Measurements from ENCODE around the gene HMG20A.
"Not testable (repeated sequence)": the region's sequence is repeated elsewhere in the genome, so short reads cannot be mapped to it uniquely, and the experiment has no call there.

HMG20A gene

DNA sequence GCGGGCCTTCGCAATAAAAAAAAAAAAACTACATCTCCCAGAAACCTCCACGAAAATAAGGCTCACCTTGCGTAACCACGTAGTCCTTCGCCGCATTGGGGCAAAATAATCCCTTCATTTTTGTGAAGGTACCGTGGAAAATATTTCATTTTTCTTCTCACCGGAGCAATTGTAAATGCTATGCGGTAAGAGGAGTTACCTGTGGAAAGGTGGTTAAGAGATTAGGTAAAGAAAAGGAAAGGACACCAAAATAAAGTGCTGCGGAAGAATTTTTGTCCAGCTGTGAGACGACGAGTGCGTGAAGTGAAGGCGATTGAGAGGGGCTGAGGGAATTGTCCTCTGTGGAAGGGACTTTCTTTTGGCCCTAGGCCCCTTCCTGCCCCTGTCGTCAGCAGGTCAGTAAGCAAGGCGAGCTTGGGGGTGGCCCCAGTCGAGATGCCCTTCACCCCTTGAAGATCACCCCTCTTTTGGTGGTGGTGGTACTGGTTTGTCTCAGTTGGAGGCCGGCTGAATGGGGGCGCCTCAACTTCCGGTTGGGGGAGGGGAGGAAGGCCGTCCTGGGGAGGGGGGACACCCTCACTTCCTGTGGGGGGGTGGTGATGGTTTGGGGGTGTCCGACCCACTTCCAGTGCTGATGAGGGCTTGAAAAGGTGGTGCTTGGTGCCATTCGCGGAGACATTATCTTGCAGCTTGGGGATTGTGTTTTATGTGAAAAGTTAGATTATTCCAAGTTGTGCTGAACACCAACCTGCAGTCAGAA, at the start of gene HMG20A:
TSS of gene HMG20A (plus strand) at position 279 of the 760 bp plus-strand sequence. CDS start 37,520 bp downstream, outside the sequence.
- DNase-seq: peak; percentile 36

DNA sequence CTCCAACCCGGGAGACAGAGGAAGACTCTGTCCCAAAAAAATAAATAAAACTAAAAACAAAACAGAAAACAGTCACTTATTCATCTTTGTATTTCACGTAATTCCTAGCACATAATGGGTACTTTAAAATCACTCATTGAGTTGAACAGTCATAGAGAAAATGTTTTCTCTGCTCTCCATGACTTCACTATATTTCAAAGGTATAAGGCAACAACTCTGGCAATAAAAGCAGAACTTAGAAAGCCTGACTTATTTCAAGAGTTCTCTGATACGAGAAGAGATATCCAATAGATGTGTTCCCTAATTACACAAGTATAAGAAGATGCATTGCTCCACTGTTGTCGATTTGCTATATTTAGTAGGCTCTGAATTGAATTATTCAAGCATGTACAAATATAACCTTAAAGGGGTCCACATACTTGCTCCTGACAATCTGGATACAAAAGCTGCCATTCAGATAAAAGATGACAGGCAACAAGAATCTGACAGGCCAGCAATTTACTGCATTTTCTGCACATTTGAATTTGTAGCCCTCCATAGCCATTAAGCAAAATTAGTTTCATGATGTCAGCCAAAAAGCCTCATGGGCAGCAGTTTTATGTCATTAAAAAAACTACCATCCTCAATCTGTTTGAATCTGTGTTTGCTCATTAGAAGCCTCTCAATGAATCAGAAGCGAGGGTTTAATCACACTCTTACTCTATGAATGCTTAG, 48.7 kb upstream of the HMG20A start:
- DNase-seq: no peak

DNA sequence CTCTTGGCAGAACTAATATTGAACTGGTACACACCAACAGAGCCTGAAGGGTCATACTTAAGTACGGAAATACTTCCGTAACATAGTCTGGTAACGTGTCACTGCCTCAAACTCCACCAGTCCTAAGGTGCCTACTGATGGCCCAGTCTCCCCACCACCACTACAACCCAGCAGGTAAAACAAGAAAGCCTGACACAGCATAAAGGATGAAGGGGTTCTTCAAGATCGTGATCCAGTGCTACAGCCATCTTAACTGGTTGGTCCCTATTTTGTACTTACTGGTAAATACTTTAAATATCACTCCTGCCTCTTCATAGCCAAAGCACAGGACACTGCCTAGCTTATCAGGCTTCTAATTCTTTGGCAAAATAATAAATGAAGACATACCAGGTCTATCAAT, 47.2 kb upstream of the HMG20A start:
- no peak for DNase-seq

DNA sequence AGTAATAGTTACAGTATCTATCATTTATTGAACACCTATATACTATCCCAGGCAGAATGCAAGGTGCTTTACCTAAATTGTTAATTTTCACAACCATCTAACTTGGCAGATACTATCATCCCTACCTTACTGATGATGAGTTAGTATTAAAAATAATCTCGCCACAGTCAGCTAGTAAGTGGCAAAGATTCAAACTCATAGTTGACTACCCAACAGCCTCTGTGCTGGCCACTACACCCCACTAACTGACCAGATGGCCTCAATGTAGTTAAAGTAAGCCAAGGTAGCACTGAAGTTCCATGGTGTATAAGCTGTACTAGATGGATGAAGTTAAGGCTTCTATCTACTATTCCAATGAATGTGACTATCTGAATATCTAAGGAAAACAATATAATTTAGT, 45.6 kb upstream of the HMG20A start:
- DNase-seq: no peak

DNA sequence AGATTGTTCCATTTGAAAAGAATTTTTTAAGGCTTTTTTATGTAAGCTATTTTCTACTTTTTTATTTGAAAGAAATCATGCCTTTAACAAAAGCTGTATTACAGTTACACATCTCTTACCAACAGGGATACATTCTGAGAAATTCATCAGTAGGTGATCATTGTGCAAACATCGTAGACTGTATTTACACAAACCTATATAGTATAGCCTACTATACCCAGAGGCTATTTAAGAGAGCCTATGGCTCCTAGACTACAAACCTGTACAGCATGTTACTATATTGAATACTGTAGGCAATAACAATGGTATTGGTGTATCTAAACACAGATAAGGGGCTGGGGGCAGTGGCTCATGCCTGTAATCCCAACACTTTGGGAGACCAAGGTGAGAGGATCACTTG, 43.9 kb upstream of the HMG20A start:
- DNase-seq: no peak

DNA sequence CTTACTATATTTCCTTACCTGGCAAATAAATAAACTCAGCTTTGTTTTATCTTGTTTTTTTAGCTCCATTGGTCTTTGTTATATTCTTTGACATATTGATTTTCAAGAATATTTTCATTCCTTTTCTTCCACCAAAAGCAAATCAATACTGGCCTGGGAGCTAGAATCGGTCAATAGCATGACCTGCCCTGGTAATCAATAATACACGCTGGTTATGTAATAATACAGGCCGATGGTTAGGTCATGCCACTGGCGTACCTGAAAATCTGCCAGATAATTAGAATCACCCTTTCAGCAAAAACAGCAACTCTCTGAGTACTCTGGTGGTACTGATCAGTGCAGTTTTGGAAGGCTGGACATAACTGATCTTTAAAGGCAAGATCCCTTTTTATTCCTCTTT, 40.7 kb upstream of the HMG20A start:
- no peak for DNase-seq

DNA sequence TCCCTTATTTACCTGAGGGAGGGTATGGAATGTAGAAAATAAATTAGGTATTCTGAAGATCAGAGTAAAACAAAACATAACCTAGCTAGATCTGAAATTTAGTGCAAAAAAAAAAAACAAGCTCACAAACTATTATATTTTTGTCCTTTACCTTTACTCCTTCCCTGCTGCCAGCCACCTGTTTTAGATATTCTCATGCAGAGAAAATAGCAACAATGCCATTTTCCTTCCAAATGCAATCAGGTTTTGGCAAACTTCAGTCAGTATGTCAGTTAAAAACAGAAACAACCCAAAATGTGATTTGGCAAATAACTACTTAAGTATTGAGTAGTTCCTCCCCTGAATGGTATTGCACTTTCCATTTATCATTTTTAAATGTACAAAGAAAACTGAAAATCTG, 36.6 kb upstream of the HMG20A start:
- no peak for DNase-seq

DNA sequence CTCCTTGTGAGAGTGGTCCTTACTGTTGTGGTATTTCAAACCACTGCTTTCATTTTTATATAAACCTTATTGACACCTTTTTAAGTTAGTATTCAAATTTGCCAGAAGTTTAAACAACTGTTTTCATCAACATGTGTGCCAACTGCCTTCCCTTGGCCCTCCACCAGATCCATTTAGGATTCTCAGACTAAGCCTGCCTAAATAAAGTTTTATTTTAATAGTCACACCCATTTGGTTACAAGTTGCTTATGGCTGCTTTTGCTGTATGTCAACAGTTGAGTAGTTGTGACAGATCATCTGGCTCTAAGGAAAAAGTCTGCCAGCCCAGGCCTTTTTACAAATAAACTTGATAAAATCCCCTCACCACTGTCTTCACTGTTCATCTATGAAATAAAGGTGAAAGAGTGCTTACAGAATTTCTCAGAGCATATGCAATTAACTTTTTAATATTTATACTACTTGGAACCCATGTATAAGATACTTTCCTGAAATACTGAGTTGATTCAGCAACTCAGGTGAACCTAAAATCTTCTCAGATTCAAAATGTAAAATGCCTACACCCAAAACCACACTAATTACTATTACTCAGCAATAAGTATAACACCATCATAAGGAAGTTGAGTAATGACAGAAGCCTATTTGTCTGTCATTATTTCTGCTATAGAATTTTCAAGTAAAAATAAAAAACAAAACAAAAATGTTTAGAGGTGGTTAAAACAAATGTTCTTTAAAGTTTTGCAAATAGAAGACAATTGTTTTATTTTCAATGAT, 35.9 kb upstream of the HMG20A start:
- DNase-seq: no peak

DNA sequence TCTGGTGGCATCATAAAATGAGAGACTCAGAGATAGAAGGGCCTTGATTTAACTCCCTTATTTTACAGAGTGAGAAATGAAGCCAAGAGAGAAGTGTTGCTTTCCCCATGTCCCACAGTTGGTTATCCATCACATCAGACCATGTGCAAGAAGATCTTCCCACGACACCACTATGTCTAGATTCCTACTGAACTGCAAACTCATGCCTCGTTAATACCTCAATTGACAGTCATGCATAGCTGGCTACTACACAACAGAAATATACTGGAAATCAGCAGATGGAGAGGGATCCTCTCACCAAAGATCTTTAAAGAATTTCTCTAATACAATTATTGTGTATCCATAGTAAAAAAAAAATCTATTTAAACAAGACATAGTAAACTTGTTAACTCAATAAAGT, 34.1 kb upstream of the HMG20A start:
- DNase-seq: no peak

DNA sequence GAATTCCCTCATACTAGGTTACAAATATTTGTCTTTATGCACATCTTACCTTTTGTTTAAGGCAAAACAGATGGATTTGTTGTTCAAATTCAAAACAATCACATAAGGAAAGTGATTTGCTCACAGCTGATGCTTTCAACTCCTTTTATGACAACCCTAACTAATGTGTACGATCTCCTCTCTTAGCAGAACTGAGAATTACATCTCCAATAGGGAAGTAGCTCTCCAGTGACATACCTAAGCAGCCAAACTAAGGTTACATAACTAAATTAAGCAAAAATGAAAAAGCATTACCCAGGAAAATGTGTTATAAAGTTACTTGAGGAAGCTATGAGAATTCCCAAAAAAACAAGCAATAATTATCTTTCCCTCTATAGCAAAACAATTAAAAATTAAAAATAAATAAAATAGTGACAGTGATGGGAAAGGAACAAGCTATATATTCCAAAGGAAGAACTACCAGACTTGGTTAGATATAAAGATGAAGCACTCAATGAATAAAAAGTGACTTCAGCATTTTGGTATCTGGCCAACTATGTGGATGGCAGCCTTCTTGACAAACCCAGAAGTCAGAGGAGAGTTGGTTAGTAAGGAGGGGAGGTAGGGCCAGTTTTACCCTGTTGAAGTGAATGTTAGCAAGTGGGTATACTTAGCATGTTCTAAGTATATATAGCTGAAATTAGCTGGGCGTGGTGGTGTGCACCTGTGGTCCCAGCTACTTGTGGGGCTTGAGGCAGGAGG, 33.2 kb upstream of the HMG20A start:
- DNase-seq: no peak

DNA sequence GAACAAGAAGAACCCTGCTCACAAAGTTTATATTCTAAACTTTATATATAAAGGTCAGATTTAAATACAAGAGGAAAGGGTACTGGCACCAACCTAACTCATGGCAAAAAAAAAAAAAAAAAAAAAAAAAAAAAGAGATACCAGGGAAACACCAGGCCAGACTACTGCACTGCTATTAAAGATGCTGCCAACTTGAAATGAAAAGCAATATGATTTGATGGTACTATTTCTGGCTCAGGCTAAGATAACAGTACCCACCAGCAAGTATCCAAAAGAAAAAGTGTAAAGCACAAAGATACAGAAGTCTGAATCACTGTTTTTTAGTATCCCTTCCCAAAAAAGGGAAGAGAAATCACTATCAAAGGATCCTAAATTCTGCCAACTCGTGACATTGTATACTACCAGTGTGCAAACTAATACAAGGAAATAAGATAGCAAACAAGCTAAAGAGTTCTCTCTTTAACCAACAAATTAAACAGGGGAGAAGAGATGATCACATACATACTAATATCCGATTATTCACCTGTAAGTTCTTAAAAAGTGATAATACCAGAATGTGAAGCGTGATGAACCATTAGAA, 29.2 kb upstream of the HMG20A start:
- DNase-seq: no peak

DNA sequence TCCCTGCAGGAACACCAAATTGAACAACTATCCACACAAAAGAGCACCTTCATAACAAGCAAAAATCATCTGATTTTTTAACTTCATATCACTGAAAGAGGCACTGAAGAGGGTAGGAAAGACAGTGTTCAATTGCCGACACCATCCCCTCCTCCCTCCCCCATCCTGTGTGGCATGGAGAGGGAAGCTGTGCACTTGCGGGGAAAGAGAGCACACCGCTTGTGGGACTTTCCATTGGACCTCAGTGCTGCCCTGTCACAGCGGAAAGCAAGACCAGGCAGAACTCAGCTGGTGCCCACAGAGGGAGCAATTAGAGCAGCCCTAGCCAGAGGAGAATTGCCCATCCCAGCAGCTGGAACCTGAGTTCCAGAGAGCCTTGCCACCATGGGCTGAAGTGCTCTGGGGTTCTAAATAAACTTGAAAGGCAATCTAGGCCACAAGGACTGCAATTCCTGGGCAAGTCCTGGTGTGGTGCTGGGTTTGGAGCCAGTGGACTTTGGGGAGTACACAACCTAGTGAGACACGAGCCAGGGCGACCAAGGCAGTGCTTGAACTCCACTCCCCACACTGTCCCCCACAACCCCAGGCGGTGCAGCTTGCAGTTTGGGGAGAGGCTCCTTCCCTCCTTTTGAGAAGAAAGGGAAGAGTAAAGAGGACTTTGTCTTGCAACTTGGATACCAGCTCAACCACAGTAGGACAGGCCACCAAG, 27.8 kb upstream of the HMG20A start:
- DNase-seq: no peak

DNA sequence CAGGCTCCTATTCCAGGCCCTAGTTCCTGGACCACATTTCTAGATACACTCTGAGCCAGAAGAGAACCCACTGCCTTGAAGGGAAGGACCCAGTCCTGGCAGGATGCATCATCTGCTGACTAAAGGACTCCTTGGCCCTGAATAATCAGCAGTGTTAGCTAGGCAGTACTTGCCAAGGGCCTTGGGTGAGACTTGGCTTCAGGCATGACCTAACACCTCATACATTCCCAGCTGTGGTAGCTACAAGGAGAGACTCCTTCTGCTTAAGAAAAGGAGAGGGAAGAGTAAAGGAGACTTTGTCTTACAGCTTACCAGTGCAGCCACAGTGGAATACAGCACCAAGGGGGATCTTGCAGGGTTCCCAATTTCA, 27.2 kb upstream of the HMG20A start:
- DNase-seq: no peak

DNA sequence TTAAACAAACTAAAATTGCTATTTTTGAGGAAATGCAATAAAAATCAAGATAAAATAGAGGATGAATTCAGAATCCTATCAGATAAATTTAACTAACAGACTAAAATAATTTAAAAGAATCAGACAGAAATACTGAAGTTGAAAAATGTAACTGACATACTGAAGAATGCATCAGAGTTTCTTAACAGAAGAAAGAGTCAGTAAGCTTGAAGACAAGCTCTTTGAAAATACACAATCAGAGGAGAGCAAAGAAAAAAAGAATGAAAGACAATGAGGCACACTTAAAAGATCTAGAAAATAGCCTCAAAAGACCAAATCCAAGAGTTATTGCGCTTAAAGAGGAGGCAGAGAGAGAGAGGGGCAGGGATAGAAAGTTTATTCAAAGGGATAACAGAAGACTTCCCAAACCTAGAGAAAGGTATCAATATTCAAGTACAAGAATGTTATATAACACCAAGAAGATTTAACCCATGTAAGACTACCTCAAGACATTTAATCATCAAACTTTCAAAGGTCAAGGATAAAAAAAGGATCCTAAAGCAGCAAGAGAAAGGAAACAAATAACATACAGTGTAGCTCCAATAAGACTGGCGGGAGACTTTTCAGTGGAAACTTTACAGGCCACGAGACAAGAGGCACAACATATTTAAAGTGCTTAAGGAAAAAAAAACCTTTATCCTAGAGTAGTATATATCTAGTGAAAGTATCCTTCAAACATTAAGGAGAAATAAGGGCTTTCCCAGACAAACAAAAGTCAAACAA, 25.5 kb upstream of the HMG20A start:
- no peak for DNase-seq

DNA sequence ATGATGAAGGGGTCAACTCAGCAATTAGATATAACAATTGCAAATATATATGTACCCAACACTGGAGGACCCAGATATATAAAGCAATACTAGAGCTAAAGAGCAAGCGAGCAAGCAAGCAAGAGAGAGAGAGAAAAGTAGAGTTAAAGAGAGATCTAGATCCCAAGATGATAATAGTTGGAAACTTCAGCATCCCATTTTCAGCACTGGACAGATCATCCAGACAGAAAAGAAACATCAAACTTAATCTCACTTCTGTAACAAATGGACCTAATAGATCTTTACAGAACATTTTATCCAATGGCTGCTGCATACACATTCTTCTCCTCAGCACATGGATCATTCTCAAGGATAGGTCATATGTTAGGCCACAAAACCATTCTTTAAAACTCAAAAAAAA, 24.0 kb upstream of the HMG20A start:
- no peak for DNase-seq

DNA sequence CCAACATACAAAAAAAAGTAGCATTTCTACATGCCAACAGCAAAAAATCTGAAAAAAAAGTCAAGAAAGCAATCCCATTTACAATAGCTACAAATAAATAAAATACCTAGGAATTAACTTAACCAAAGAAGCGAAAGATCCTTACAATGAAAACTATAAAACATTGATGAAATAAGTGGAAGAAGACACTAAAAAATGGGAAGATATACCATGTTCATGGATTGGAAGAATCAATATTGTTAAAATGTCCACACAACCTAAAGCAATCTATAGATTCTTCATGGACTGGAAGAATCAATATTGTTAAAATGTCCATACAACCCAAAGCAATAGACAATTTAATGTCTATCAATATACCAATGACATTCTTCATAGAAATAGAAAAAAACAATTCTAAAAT, 21.8 kb upstream of the HMG20A start:
- DNase-seq: no peak

DNA sequence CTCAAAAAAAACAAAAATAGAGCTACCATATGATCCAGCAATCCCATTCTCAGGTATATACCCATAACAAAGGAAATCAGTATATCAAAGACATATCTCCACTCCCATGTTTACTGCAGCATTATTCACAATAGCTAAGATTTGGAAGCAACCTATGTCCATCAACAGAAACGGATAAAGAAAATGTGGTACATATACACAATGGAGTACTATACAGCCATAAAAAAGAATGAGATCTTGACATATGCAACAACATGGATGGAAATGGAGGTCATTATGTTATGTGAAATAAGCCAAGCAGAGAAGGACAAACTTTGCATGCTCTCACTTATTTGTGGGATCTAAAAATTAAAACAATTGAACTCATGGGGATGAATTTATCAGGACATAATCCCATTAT, 20.4 kb upstream of the HMG20A start:
- DNase-seq: no peak

DNA sequence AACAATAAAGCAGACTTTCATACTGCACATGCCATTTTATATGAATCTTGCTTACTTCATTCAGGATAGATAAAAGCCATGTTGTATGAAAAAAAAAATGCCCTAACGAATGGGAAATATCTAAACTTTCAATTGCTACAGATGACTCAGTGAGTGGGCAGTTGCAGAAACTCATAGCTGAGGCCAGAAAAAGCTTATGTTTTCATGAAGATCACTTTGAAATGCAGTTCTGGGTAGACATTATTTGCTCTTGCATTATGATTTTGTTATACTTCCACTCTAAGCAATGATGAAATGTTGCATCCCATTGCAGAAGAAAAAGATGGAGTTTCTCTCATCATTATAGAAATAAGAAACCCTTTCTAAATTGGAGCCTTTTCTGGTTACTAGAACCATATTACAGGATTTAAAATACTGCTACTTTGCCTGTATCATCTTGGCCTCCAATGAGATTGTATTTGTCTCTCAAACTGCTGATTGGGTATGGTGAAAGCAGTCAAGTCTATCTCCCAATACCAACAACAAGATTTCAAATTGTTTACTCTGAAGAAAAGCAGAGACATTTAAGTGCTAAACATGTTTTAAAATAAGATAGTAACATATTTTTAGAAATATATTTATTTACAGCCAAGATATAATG, 17.8 kb upstream of the HMG20A start:
- DNase-seq: no peak

DNA sequence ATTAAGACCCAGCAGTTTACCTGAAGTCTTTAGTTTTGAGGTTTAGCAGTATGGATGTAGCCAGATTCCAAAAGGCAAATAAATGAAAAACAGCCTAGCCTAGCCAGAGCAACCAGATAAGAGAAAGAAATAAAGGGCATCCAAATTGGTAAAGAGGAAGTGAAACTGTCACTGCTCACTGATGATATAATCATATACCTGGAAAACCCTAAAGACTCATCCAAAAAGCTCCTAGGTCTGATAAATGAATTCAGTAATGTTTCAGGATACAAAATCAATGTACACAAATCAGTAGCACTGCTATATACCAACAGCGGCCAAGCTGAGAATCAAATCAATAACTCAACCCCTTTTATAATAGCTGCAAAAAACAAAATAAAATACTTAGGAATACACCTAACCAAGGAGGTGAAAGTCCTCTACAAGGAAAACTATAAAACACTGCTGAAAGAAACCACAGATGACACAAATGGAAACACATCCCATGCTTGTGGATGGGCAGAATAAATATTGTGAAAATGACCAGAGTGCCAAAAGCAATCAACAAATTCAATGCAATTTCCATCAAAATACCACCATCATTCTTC, 14.4 kb upstream of the HMG20A start:
- DNase-seq: not testable (repeated sequence)

DNA sequence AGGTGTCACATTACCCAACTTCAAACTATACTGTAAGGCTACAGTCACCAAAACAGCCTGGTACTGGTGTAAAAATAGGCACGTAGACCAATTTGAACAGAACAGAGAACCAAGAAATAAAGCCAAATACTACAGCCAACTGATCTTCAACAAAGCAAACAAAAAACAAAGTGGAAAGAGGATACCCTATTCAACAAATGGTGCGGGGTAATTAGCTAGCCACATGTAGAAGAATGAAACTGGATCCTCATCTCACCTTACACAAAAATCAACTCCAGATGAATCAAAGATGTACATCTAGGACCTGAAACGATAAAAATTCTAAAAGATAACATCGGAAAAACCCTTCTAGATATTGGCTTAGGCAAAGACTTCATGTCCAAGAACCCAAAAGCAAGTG, 13.8 kb upstream of the HMG20A start:
- no peak for DNase-seq
